ENCODE results near the gene CYP27A1.
"Not testable (repeated sequence)": the region's sequence is repeated elsewhere in the genome, so short reads cannot be mapped to it uniquely, and the experiment has no call there.

The CYP27A1 gene

DNA sequence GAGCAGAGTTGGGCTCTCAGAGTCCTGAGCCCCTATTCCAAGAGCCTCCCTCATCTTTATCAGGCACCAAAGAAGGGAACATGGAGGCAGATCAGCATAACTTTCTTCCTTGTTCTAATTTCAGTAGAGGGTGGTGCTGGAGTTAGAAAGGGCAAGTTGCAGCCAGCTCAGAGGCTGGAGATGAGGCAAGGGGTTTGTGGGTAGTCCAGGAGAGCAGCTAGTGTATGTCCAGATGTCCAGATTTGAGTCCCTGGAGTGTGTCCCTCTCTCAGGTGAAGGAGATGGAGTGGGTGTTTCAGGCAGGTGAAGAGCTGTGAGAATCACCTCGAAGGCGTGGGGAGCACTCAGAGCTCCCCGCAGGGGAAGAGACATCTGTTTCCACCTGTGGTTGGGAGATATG lies 50.1 kb downstream of the CYP27A1 start:
- DNase-seq (ENCODE audit: low read depth): no peak

- DNase-seq (ENCODE audit: low read depth): no peak
These were observed 50.6 kb downstream of the CYP27A1 start for GRCh38 chr2:218832520-218832919.

DNA sequence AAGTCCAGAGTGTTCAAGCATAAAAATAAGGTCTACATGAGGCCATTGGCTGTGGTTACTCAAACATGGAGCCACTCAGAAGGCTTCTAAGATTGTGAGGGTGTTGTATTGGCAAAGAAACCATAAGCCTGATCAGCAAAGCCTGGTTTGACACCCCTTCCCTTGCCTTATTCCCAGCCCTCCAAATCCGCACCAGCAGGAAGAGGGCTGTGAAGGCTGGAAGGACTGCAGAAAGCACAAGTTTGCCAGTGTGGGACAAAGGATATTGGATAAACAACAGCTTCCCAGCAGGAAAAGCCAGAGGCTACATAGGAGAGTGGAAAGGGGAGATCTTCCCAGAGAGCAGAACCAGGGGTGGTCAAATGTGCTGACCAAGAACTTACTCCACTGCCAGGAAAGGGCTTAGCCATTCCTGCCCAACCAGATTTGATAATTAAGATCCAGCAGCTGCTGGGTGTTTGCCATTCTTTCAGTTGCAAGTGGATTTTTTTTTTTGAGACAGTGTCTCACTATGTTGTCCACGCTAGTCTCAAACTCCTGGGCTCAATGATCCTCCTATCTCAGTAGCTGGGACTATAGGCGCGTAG lies 51.2 kb downstream of the CYP27A1 start:
- DNase-seq (ENCODE audit: low read depth): no peak

GRCh38 chr2:218834685-218835084 lies 52.7 kb downstream of the CYP27A1 start:
- no peak for DNase-seq (ENCODE audit: low read depth)

DNA sequence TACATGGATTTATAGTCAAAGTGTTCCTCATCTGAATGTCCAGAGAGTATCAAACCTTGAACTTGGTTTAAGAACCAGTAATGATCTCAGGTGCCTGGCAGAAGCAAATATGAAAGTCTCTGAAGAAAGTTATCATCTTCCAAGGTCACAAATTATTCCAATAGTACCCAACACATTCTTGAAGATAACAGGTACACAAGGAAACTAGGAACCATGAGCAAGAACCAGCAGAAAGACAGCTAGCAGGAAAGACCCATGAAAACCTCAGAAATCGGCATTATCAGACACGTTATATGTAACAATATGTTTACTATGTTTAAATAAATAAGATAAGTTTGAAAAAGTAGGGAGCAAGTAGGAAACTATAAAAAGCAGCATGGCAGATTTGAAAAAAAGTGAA lies 55.5 kb downstream of the CYP27A1 start:
- DNase-seq (ENCODE audit: low read depth): no peak

GRCh38 chr2:218839430-218839829 lies 57.5 kb downstream of the CYP27A1 start:
- DNase-seq (ENCODE audit: low read depth): peak; percentile 26

- DNase-seq (ENCODE audit: low read depth): no peak
These were observed 57.9 kb downstream of the CYP27A1 start for GRCh38 chr2:218839888-218840287.

DNA sequence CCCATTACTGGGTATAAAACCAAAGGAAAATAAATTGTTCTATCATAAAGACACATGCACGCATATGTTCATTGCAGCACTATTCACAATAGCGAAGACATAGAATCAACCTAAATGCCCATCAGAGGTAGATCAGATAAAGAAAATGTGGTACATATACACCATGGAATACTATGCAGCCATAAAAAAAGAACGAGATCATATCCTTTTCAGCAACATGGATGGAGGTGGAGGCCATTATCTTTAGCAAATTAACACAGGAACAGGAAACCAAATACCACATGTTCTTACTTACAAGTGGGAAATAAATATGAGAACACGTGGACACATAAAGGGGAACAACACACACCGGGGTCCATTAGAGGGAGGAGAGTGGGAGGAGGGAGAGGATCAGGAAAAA lies 62.4 kb downstream of the CYP27A1 start:
- not testable (repeated sequence) for DNase-seq (ENCODE audit: low read depth)

DNA sequence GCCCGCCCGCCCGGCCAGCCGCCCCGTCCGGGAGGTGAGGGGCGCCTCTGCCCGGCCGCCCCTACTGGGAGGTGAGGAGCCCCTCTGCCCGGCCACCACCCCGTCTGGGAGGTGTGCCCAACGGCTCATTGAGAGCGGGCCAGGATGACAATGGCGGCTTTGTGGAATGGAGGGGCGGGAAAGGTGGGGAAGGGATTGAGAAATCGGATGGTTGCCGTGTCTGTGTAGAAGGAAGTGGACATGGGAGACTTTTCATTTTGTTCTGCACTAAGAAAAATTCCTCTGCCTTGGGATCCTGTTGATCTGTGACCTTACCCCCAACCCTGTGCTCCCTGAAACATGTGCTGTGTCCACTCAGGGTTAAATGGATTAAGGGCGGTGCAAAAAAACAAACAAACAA lies 65.0 kb downstream of the CYP27A1 start:
- DNase-seq (ENCODE audit: low read depth): not testable (repeated sequence)

GRCh38 chr2:218849721-218850120 lies 67.8 kb downstream of the CYP27A1 start:
- DNase-seq (ENCODE audit: low read depth): no peak

DNA sequence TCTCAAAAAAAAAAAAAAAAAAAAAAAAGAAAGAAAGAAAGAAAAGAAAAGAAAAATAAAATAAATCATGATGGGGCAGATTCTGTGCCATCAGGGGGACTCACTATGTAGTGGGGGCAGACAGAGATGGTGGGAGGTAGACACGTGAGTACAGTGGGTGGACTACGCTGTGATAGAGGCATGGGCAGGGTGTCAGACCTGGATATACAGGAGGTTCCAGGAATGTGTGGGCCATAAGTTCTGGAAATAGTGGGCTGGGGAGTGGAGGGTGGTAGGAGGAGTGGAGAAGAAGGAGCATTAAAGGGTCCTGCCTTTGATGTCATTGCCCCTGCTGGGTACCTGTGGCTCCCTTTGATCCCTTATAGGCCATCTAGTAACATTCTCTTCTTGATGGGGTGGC lies 68.8 kb downstream of the CYP27A1 start:
- DNase-seq (ENCODE audit: low read depth): no peak

DNA sequence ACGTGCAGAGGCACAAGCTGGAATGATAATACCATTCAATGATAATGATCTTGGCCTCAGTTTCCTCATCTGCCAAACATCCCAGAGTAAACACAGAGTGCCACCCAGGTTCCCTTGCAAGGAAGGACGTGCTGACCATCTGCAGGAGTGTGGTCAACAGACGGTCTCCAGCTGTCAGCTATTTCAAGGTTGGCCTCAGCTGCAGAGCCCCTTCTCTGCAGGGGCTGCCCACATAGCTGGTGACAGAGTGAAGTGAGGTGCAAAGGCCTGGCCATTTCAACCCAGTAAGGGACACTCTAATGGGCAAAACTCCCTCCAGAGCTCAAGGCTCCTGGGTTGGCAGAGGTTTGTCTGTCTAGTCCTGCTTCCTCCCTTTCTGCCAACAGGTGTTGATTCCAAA lies 69.3 kb downstream of the CYP27A1 start:
- DNase-seq (ENCODE audit: low read depth): no peak

GRCh38 chr2:218852911-218853667 lies 71.1 kb downstream of the CYP27A1 start:
- peak; percentile 33 for DNase-seq (ENCODE audit: low read depth)

GRCh38 chr2:218853766-218854165 lies 71.8 kb downstream of the CYP27A1 start:
- DNase-seq (ENCODE audit: low read depth): no peak

DNA sequence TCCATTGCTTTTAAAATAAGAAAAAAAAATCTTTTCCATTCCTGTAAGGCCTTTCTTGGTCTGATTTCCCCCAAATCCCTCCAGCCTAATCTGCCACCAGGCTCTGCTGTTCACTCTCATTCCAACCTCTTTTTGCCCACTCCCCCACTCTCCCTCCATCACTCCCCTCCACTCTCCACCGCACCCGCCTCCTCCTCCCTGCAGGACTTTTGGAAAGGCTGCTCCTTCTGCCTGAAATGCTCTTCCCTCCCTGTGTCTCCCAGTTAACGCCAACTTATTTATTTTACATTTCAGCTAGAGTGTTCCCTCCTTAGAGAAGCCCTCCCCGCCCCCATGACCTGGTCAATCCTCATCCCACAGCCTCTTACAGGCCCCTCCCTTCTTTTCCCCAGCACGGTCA lies 72.9 kb downstream of the CYP27A1 start:
- DNase-seq (ENCODE audit: low read depth): no peak

GRCh38 chr2:218855305-218856166 lies 73.6 kb downstream of the CYP27A1 start:
- no peak for DNase-seq (ENCODE audit: low read depth)

DNA sequence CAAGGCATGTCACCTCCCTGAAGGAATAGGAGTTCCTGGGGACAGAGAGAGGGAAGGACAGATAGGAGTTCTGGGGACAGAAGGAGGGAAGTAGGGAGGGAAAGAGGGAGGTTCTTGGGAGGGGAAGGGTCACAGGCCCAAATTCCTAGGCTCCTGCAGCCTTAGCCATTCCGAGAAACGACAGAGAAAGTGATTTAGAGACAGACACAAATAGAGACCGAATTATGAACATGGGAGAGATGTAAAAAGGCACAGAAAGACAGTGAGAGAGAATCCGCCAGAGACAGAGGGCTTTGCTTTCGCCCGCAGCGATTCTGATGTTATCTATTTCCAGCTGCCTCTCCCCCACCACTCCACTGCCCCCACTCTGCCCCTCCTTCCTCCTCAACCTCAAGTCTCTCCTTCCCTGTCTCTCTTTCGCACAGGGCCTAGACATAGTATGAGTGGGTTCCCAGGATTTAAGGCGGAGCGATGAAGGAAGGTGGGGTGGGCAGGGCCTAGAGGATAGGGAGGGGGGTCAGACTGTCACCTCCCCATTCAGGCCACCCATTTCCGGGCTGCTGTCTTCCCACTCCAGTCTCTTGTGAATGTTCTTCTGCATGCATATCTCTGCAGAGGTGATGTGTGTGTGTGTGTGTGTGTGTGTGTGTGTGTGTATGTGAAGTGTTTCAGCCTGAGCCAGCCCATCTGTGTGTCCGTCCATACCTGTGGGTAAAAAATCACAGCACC lies 74.4 kb downstream of the CYP27A1 start:
- DNase-seq (ENCODE audit: low read depth): no peak

- no peak for DNase-seq (ENCODE audit: low read depth)
These were observed 74.9 kb downstream of the CYP27A1 start for GRCh38 chr2:218856896-218857243.

- DNase-seq (ENCODE audit: low read depth): no peak
These were observed 75.6 kb downstream of the CYP27A1 start for GRCh38 chr2:218857371-218858137.

GRCh38 chr2:218858138-218858445 lies 76.1 kb downstream of the CYP27A1 start:
- DNase-seq (ENCODE audit: low read depth): no peak

DNA sequence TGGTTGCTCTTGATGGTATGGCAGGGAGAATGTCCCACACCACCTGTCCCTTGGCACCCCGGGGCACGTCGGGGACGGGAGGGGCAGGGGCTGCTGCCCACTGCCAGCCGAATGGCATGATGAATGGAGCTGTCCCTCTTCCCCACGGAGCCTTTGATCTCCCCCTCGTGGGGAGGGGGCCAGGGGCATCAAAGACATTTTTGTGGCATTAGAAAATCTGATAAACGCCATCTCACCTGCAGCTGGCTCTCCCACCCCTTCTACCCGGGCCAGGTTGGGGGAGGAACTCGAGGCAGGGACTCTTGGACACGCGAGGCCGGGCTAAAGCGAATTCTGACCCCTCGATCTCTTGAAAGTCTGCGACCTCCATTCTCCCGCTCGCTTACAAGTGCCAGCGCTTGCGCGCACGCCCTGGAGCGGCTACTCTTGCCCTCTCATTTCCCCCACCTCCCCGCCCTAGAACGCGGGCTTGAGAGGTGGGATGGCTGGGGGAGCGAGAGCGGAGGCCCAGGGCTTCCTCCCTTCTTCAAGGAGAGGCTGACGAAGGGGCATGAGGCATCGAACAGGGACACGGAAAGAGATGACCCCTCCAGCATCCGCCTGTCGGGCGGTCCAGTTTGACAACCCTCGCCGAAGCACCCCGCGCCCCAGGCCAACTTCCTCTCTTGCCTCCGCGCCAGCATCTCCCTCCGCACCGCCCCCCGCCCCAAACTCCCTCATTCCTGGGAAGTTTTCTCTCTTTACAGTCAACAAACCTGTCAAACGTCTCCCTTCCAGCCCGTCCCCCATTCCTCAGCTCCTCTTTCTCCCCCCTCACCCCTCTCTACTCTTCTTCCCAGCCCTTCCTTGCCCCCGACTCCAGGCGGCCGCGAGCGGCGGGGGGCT lies 77.0 kb downstream of the CYP27A1 start:
- DNase-seq (ENCODE audit: low read depth): no peak
